ENCODE results near the gene FCHSD2. TPM values are rescaled to one million over a fixed set of nuclear protein-coding genes. Genes with fewer than 3 reads are reported as not detected.
A peak's percentile ranks its signal among the peaks of the same experiment; 100 is the strongest.

Gene FCHSD2
- total and polyA plus RNA-seq, 4 donors, result 7.6 to 18.7 (median 9.9) TPM

- no peak overlapping the region for H3K4me3 ChIP-seq (ENCODE audit: low read depth in 1 of 3, low read length in 3 of 3)
- no peaks in the 10 kb centered on the region for H3K27me3 ChIP-seq (ENCODE audit: control insufficient read depth in 4 of 4, insufficient read depth in 4 of 4, low read length in 3 of 4)
- no peak for DNase-seq (ENCODE audit: low spot score)
- H3K36me3 ChIP-seq (ENCODE audit: control insufficient read depth in 4 of 4, insufficient read depth in 3 of 4, low read depth in 1 of 4, low read length in 3 of 4), result no peaks in the 10 kb centered on the region
- WGBS, result 26% methylated on average over 4 of the region's 4 CpGs
- H3K9me3 ChIP-seq (ENCODE audit: control insufficient read depth in 4 of 4, low read length in 3 of 4), result no peaks in the 10 kb centered on the region
- H3K4me1 ChIP-seq (ENCODE audit: control insufficient read depth in 4 of 4, insufficient read depth in 4 of 4, low read length in 3 of 4), result peaks cover 0 to 13% (median 4%) of the 10 kb centered on the region in 4 donors
- peak in 1 of 2 donors; percentile 15 for TF ChIP-seq GABPA (IDR thresholded peaks at IDR 0.05 in 1 of 2, conservative IDR thresholded peaks at IDR 0.05 in 1 of 2)
- peak; percentile 54 to 60 for TF ChIP-seq HNF4A (conservative IDR thresholded peaks at IDR 0.05)
- no peak for TF ChIP-seq NR2F2 (IDR thresholded peaks at IDR 0.05)
- TF ChIP-seq EGR1 (IDR thresholded peaks at IDR 0.05; ENCODE audit: low read depth in 2 of 2), result no peak
- TF ChIP-seq FOXA2 (IDR thresholded peaks at IDR 0.05), result peak; percentile 82
- TF ChIP-seq TAF1 (conservative IDR thresholded peaks at IDR 0.05), result no peak
- peak; percentile 48 for TF ChIP-seq SP1 (IDR thresholded peaks at IDR 0.05)
- TF ChIP-seq, protein P1, sequence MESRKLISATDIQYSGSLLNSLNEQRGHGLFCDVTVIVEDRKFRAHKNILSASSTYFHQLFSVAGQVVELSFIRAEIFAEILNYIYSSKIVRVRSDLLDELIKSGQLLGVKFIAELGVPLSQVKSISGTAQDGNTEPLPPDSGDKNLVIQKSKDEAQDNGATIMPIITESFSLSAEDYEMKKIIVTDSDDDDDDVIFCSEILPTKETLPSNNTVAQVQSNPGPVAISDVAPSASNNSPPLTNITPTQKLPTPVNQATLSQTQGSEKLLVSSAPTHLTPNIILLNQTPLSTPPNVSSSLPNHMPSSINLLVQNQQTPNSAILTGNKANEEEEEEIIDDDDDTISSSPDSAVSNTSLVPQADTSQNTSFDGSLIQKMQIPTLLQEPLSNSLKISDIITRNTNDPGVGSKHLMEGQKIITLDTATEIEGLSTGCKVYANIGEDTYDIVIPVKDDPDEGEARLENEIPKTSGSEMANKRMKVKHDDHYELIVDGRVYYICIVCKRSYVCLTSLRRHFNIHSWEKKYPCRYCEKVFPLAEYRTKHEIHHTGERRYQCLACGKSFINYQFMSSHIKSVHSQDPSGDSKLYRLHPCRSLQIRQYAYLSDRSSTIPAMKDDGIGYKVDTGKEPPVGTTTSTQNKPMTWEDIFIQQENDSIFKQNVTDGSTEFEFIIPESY (IDR thresholded peaks at IDR 0.05), result peak; percentile 31
- TF ChIP-seq FOXA1 (IDR thresholded peaks at IDR 0.05), result peak; percentile 74
- peak; percentile 39 to 68 for TF ChIP-seq RXRA (IDR thresholded peaks at IDR 0.05)
- peak; percentile 35 to 50 for TF ChIP-seq JUND (IDR thresholded peaks at IDR 0.05)
- TF ChIP-seq RAD21 (IDR thresholded peaks at IDR 0.05), result peak; percentile 26 to 40
- TF ChIP-seq YY1 (IDR thresholded peaks at IDR 0.05), result no peak
- TF ChIP-seq, protein P2, sequence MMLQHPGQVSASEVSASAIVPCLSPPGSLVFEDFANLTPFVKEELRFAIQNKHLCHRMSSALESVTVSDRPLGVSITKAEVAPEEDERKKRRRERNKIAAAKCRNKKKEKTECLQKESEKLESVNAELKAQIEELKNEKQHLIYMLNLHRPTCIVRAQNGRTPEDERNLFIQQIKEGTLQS (IDR thresholded peaks at IDR 0.05), result peak; percentile 87
- TF ChIP-seq, protein P3, sequence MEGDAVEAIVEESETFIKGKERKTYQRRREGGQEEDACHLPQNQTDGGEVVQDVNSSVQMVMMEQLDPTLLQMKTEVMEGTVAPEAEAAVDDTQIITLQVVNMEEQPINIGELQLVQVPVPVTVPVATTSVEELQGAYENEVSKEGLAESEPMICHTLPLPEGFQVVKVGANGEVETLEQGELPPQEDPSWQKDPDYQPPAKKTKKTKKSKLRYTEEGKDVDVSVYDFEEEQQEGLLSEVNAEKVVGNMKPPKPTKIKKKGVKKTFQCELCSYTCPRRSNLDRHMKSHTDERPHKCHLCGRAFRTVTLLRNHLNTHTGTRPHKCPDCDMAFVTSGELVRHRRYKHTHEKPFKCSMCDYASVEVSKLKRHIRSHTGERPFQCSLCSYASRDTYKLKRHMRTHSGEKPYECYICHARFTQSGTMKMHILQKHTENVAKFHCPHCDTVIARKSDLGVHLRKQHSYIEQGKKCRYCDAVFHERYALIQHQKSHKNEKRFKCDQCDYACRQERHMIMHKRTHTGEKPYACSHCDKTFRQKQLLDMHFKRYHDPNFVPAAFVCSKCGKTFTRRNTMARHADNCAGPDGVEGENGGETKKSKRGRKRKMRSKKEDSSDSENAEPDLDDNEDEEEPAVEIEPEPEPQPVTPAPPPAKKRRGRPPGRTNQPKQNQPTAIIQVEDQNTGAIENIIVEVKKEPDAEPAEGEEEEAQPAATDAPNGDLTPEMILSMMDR (IDR thresholded peaks at IDR 0.05; ENCODE audit: low read depth, low read length, missing input control), result no peak
- TF ChIP-seq HNF4G (IDR thresholded peaks at IDR 0.05), result no peak
- TF ChIP-seq, protein P4, sequence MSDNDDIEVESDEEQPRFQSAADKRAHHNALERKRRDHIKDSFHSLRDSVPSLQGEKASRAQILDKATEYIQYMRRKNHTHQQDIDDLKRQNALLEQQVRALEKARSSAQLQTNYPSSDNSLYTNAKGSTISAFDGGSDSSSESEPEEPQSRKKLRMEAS (IDR thresholded peaks at IDR 0.05), result peak; percentile 61
- TF ChIP-seq REST (IDR thresholded peaks at IDR 0.05), result peak; percentile 29
- peak overlapping the region in 1 of 2 donors; percentile 52 for H3K27ac ChIP-seq (ENCODE audit: low read depth in 1 of 2, low read length in 2 of 2)
- H3K9ac ChIP-seq (ENCODE audit: low read depth in 1 of 2, low read length in 2 of 2), result no peak overlapping the region
Measured at GRCh38 chr11:72951193-72951592, 190.9 kb downstream of the FCHSD2 start.

All from liver (tissue), 9 donors.